Natural killer cell (primary cell): ENCODE data around the gene PCBP3. TPM values are rescaled to one million over a fixed set of nuclear protein-coding genes. Genes with fewer than 3 reads are reported as not detected.

Source experiments
- ATAC-seq, 3 donors: fragments of 150-1000 bp in 2 of 3; fragments of 200-7000 bp in 1 of 3; cut with Tn5 transposase; 1 replicate in 1 of 3; 2 replicates in 2 of 3; pipeline ENCODE4 v1.10.0; 2021; ENCODE audit warnings: mild to moderate bottlenecking in 2 of 3, moderate library complexity in 2 of 3
- DNase-seq, 2 donors: peaks; one replicate each; pipeline versions ENCODE4 v3.0.0 to v3.0.0-alpha.2; 2013 to 2021; ENCODE audit warnings: mixed read lengths in 1 of 2
- H3K27ac ChIP-seq: one replicate; pipeline ENCODE4 v1.5.1; 2013; ENCODE audit warnings: mild to moderate bottlenecking, low read length
- H3K27me3 ChIP-seq: one replicate; pipeline ENCODE4 v1.6.1; 2013; ENCODE audit warnings: low read length; ENCODE audit not compliant: control insufficient read depth, insufficient read depth
- H3K36me3 ChIP-seq: one replicate; pipeline ENCODE4 v1.6.1; 2013; ENCODE audit warnings: low read length; ENCODE audit not compliant: control insufficient read depth, insufficient read depth
- H3K4me1 ChIP-seq: one replicate; pipeline ENCODE4 v1.6.1; 2013; ENCODE audit warnings: low read length; ENCODE audit not compliant: control insufficient read depth, insufficient read depth
- H3K4me3 ChIP-seq: one replicate; pipeline ENCODE4 v1.5.1; 2013; ENCODE audit warnings: low read length
- H3K9me3 ChIP-seq: one replicate; pipeline ENCODE4 v1.6.1; 2013; ENCODE audit warnings: low read length; ENCODE audit not compliant: control insufficient read depth, insufficient read depth
- H3K27ac Mint-ChIP-seq, 2 donors: one replicate each; pipeline ENCODE4 v1.8.0; 2022; ENCODE audit warnings: mild to moderate bottlenecking in 2 of 2, mixed read lengths in 2 of 2, moderate library complexity in 1 of 2
- H3K27me3 Mint-ChIP-seq, 2 donors: one replicate each; pipeline ENCODE4 v1.8.0; 2022; ENCODE audit warnings: low read depth in 2 of 2, mixed read lengths in 2 of 2
- H3K36me3 Mint-ChIP-seq: one replicate; pipeline ENCODE4 v1.8.0; 2022; ENCODE audit warnings: mixed read lengths
- H3K4me1 Mint-ChIP-seq, 2 donors: one replicate each; pipeline ENCODE4 v1.8.0; 2022; ENCODE audit warnings: mixed read lengths in 2 of 2
- H3K4me3 Mint-ChIP-seq: one replicate; pipeline ENCODE4 v1.8.0; 2022; ENCODE audit warnings: mild to moderate bottlenecking, moderate library complexity, mixed read lengths
- H3K9me3 Mint-ChIP-seq, 2 donors: one replicate each; pipeline ENCODE4 v1.8.0; 2022; ENCODE audit warnings: mixed read lengths in 2 of 2
- WGBS: methylation state at CpG from one replicate; pipeline ENCODE4 v1.1.7; 2013; ENCODE audit warnings: missing lambda C conversion rate; ENCODE audit not compliant: insufficient coverage; 5-methylcytosine and 5-hydroxymethylcytosine counted together
- intact Hi-C: fragments of 100-400 bp; cut with micrococcal nuclease; formaldehyde crosslinking; loops from one replicate; pipeline ENCODE4 v1.14.2; 2022
- total RNA-seq, 4 donors: library from RNA; stranded (reverse); fragments of 120-200 nt in 1 of 4; gene quantifications; one replicate each; pipeline versions ENCODE4 v1.2.3 to v1.2.4, GENCODE V29; 2013 to 2022
- TF ChIP-seq, protein P1 (sequence below): fragments of 200-600 bp; IDR thresholded peaks from one replicate; pipeline ENCODE4 v1.8.0; 2022; ENCODE audit warnings: antibody characterized with exemption

The PCBP3 gene
- total RNA-seq, 3 donors from 2014 or later (not counting 1 experiment from before 2014, with no cell fraction given): 0.50 to 3.0 (median 0.52) TPM

DNA sequence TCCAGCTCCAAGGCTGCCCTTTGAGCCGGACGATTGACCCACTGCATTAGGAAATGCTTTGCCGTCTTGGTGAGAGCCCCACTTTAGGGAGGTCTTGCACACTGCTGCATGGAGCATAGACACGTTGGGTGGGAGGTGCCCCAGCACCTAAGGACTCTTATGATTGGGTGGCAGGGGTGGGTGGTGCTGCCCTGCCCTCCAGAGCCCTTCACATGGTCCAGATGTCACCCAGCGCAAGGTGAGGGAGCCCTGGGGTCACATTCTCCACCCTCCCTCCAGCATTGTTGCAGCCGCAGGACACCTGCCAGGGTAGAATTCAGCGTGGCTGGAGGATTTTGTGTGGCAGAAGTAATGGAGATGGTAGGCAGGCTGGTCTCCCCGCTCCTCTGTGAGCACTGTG, 200.7 kb downstream of the PCBP3 start:
- intact Hi-C loops: no loop called here
- TF ChIP-seq, protein P1, sequence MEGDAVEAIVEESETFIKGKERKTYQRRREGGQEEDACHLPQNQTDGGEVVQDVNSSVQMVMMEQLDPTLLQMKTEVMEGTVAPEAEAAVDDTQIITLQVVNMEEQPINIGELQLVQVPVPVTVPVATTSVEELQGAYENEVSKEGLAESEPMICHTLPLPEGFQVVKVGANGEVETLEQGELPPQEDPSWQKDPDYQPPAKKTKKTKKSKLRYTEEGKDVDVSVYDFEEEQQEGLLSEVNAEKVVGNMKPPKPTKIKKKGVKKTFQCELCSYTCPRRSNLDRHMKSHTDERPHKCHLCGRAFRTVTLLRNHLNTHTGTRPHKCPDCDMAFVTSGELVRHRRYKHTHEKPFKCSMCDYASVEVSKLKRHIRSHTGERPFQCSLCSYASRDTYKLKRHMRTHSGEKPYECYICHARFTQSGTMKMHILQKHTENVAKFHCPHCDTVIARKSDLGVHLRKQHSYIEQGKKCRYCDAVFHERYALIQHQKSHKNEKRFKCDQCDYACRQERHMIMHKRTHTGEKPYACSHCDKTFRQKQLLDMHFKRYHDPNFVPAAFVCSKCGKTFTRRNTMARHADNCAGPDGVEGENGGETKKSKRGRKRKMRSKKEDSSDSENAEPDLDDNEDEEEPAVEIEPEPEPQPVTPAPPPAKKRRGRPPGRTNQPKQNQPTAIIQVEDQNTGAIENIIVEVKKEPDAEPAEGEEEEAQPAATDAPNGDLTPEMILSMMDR: no peak
- WGBS: 80% methylated on average over 6 of the region's 8 CpGs
- Mint-ChIP-seq H3K4me1 (no peaks in the 10 kb centered on the region), H3K36me3 (peaks cover 7% of the 10 kb centered on the region), H3K27ac (no peak overlapping the region), H3K9me3 (peaks cover 3 to 4% of the 10 kb centered on the region in 2 donors), H3K27me3 (peaks cover 0 to 12% of the 10 kb centered on the region in 2 donors), H3K4me3 (no peak overlapping the region)
- DNase-seq (no peak), ATAC-seq (no peak)
- Histone ChIP-seq H3K27me3 (no peaks in the 10 kb centered on the region), H3K4me3 (no peak overlapping the region), H3K36me3 (no peaks in the 10 kb centered on the region), H3K9me3 (peaks cover 7% of the 10 kb centered on the region), H3K4me1 (peaks cover 7% of the 10 kb centered on the region), H3K27ac (no peak overlapping the region)

DNA sequence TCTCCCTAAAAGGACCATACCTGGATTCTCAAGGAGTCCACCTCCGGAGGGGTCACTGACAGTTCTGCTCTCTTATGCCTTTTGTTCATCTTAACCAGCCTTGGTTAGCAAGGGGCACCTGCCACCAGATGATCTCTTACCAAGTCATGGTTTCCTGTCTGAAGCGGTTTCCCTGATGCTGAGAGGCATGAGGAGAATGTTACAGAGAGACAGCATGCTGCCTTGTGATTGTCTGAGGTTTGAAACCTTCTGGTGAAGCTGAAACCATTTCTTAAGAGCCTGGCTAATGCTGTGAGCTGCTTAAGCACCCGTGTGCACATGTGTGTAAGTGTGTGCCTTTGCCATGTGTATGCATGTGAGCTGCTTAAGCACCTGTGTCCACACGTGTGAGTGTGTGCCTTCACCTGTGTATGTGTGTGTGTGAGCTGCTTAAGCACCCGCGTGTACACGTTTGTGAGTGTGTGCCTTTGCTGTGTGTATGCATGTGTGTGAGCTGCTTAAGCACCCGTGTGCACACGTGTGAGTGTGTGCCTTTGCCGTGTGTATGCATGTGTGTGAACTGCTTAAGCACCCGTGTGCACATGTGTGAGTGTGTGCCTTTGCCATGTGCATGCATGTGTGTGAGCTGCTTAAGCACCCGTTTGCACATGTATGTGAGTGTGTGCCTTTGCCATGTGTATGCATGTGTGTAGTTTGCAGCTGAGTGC, 201.7 kb downstream of the PCBP3 start:
- Mint-ChIP-seq H3K9me3 (peaks cover 3 to 4% of the 10 kb centered on the region in 2 donors), H3K27ac (no peak overlapping the region), H3K27me3 (peaks cover 7 to 18% of the 10 kb centered on the region in 2 donors), H3K4me1 (no peaks in the 10 kb centered on the region), H3K4me3 (no peak overlapping the region), H3K36me3 (peaks cover 7% of the 10 kb centered on the region)
- DNase-seq (peak in 1 of 2 donors; percentile 22), ATAC-seq (peak in 1 of 3 donors; percentile 46)
- no peaks in the 10 kb centered on the region for H3K36me3 ChIP-seq
- H3K9me3 ChIP-seq: peaks cover 7% of the 10 kb centered on the region
- no peak overlapping the region for H3K4me3 ChIP-seq
- H3K4me1 ChIP-seq: peaks cover 7% of the 10 kb centered on the region
- TF ChIP-seq, protein P1: no peak
- no peak overlapping the region for H3K27ac ChIP-seq
- no peaks in the 10 kb centered on the region for H3K27me3 ChIP-seq
- intact Hi-C loops: no loop called here
- 70% methylated on average over 12 of the region's 12 CpGs for WGBS

DNA sequence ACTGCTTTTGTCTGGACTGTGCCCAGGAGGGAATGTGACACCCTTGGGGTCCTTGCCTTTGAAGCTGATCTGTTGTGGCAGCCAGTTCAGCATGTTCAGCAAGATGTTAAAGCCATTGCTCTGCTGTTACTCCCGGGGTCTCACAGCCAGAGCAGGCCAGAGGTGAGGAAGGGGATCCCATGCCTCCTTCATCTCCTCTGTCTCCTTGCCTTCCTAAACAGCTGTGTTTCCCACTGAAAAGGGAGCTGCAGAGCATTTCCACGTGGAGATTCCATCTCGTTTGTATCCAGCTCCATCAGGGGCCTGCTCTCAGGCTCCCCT, 202.2 kb downstream of the PCBP3 start:
- H3K4me1 Mint-ChIP-seq: no peaks in the 10 kb centered on the region
- Histone ChIP-seq H3K9me3 (peaks cover 3% of the 10 kb centered on the region), H3K27me3 (no peaks in the 10 kb centered on the region), H3K27ac (no peak overlapping the region), H3K4me1 (peaks cover 7% of the 10 kb centered on the region), H3K4me3 (no peak overlapping the region), H3K36me3 (no peaks in the 10 kb centered on the region)
- peaks cover 7% of the 10 kb centered on the region for H3K36me3 Mint-ChIP-seq
- TF ChIP-seq, protein P1: no peak
- peaks cover 3 to 4% of the 10 kb centered on the region in 2 donors for H3K9me3 Mint-ChIP-seq
- no peak for ATAC-seq
- WGBS: 68% methylated on average over 3 of the region's 3 CpGs
- H3K27ac Mint-ChIP-seq: no peak overlapping the region
- intact Hi-C loops: no loop called here
- DNase-seq: no peak
- H3K4me3 Mint-ChIP-seq: no peak overlapping the region
- peaks cover 11 to 20% of the 10 kb centered on the region in 2 donors for H3K27me3 Mint-ChIP-seq
